GM12878 (cell line): ENCODE results near the gene CCDC177. TPM values are rescaled to one million over a fixed set of nuclear protein-coding genes. Genes with fewer than 3 reads are reported as not detected.

Experiments
- ATAC-seq: fragments of 200-7000 bp; cut with Tn5 transposase; 3 replicates; pipeline ENCODE4 v1.9.1; 2020; ENCODE audit warnings: mild to moderate bottlenecking, moderate library complexity
- BruUV-seq: library from RNA; stranded (reverse); fragments of 400-500 nt; replicated peaks from 2 replicates; lab custom pipeline; 2021; lab: Mats Ljungman, UMichigan
- CTCF ChIA-PET: fragments of 300-600 bp; sonication (Branson Sonifier 250); formaldehyde crosslinking; extraction: SDS; loops from one replicate; lab custom pipeline; 2021; ENCODE audit warnings: inconsistent platforms; lab: Yijun Ruan, JAX
- POLR2A ChIA-PET: fragments of 350-600 bp; formaldehyde crosslinking; extraction: SDS; loops from one replicate; lab custom pipeline; 2021; ENCODE audit warnings: inconsistent platforms; lab: Charles Lee
- RAD21 ChIA-PET: fragments of 300-600 bp; sonication (Branson Sonifier 250); formaldehyde crosslinking; loops from one replicate; lab custom pipeline; 2023; ENCODE audit warnings: antibody characterized with exemption; ENCODE audit not compliant: unreplicated experiment; lab: Charles Lee
- SMC1A ChIA-PET: fragments of 300-600 bp; sonication (Branson Sonifier 250); formaldehyde crosslinking; loops from one replicate; lab custom pipeline; 2023; ENCODE audit not compliant: unreplicated experiment, uncharacterized antibody; lab: Charles Lee
- DNase-seq: peaks from one replicate; pipeline ENCODE4 v3.0.0-alpha.2; 2011; ENCODE audit warnings: low read depth, low spot score
- FAIRE-seq: peaks from 3 replicates; lab custom pipeline; 2011; peaks lifted over from hg19 to GRCh38; lab: Jason Lieb, UNC
- H2AFZ ChIP-seq: 2 replicates; pipeline ENCODE4 v1.6.0; 2011; ENCODE audit warnings: low read depth, low read length, control low read depth; ENCODE audit not compliant: control insufficient read depth
- H3K27ac ChIP-seq: 2 replicates; pipeline ENCODE4 v1.5.1; 2011; ENCODE audit warnings: control low read depth; ENCODE audit not compliant: control insufficient read depth, insufficient read depth
- H3K27me3 ChIP-seq, 2 experiments: replicated peaks in 1 of 2; 2 replicates each; pipeline versions ENCODE4 v1.6.0 to v1.6.1; 2011; ENCODE audit warnings: low read length in 1 of 2; ENCODE audit not compliant: control insufficient read depth in 2 of 2, insufficient read depth in 2 of 2
- H3K36me3 ChIP-seq, 2 experiments: 2 replicates each; pipeline ENCODE4 v1.5.1; 2011; ENCODE audit warnings: low read length in 1 of 2; ENCODE audit not compliant: control insufficient read depth in 2 of 2, insufficient read depth in 2 of 2
- H3K4me1 ChIP-seq: 2 replicates; pipeline ENCODE4 v1.6.1; 2011; ENCODE audit warnings: mild to moderate bottlenecking, low read length, moderate library complexity, mixed read lengths; ENCODE audit not compliant: control insufficient read depth, insufficient read depth
- H3K4me2 ChIP-seq: 2 replicates; pipeline ENCODE4 v1.6.0; 2011; ENCODE audit warnings: control low read depth; ENCODE audit not compliant: control insufficient read depth, insufficient read depth
- H3K4me3 ChIP-seq: fragments of 200-600 bp; sonication (generic); 2 replicates; pipeline ENCODE4 v1.5.1; 2016
- H3K79me2 ChIP-seq: 2 replicates; pipeline ENCODE4 v1.6.0; 2011; ENCODE audit warnings: low read length; ENCODE audit not compliant: control insufficient read depth, insufficient read depth
- H3K9ac ChIP-seq: 2 replicates; pipeline ENCODE4 v1.8.0; 2011; ENCODE audit warnings: low read length, control low read depth, mixed read lengths; ENCODE audit not compliant: control insufficient read depth, insufficient read depth
- H3K9me3 ChIP-seq: replicated peaks from 3 replicates; pipeline ENCODE4 v1.5.1; 2011; ENCODE audit warnings: mild to moderate bottlenecking, low read length; ENCODE audit not compliant: control insufficient read depth, insufficient read depth
- H4K20me1 ChIP-seq: 2 replicates; pipeline ENCODE4 v1.6.0; 2011; ENCODE audit not compliant: control insufficient read depth, insufficient read depth
- FOXM1 ChIP-seq: IDR thresholded peaks from 2 replicates; pipeline ENCODE4 v1.6.1; 2012; ENCODE audit warnings: low read depth, mild to moderate bottlenecking, inconsistent platforms, low read length, moderate library complexity
- IKZF2 ChIP-seq, 2 experiments: fragments of 450-650 bp; IDR thresholded peaks; 2 replicates each; pipeline ENCODE4 v1.6.1; 2017; ENCODE audit warnings: mild to moderate bottlenecking in 2 of 2, moderate library complexity in 2 of 2
- IRF5 ChIP-seq: fragments of 450-650 bp; IDR thresholded peaks from 2 replicates; pipeline ENCODE4 v1.6.1; 2017; ENCODE audit warnings: borderline replicate concordance
- MXI1 ChIP-seq: fragments of 150-350 bp; IDR thresholded peaks from 2 replicates; pipeline ENCODE4 v1.6.1; 2011; ENCODE audit warnings: low read depth, mild to moderate bottlenecking, inconsistent platforms, low read length, improper control_type of control experiment
- NFXL1 ChIP-seq: fragments of 450-650 bp; IDR thresholded peaks from 2 replicates; pipeline ENCODE4 v1.6.1; 2017; ENCODE audit warnings: antibody characterized with exemption, mild to moderate bottlenecking, borderline replicate concordance
- RB1 ChIP-seq: fragments of 450-650 bp; formaldehyde crosslinking; IDR thresholded peaks from 2 replicates; pipeline ENCODE4 v1.6.1; 2017; ENCODE audit warnings: mild to moderate bottlenecking, borderline replicate concordance
- SREBF2 ChIP-seq: IDR thresholded peaks from 2 replicates; pipeline ENCODE4 v1.6.1; 2012; ENCODE audit warnings: mild to moderate bottlenecking, low read length
- TAF1 ChIP-seq: IDR thresholded peaks from 2 replicates; pipeline ENCODE4 v1.6.1; 2011; ENCODE audit warnings: mild to moderate bottlenecking, low read depth, low read length, borderline replicate concordance
- WGBS: methylation state at CpG from one replicate; pipeline ENCODE4 v1.1.6; 2016; ENCODE audit warnings: low lambda C conversion rate; ENCODE audit not compliant: insufficient replicate concordance, insufficient coverage; ENCODE audit errors: missing lambda C conversion rate; 5-methylcytosine and 5-hydroxymethylcytosine counted together
- in situ Hi-C: fragments of 300-500 bp; cut with MboI; formaldehyde crosslinking; loops from 9 replicates; pipeline ENCODE4 v1.14.3; 2018; ENCODE audit warnings: mixed read lengths
- intact Hi-C: fragments of 100-400 bp; cut with micrococcal nuclease; formaldehyde crosslinking; loops from one replicate; pipeline ENCODE4 v1.14.2; 2022; ENCODE audit not compliant: unreplicated experiment
- polyA plus RNA-seq, 11 experiments: library from polyadenylated mRNA; depleted of rRNA in 4 of 11; unstranded in 6 of 11; stranded (reverse) in 5 of 11; fragments of >200 nt; fragmentation: Nextera tagmentation in 4 of 11; fragmentation: Illumina TruSeq in 1 of 11; extraction: Ambion mirVana in 4 of 11; extraction: Trizol in 1 of 11; gene quantifications; 1 replicate in 1 of 11; 2 replicates in 10 of 11; pipeline versions ENCODE4 v1.2.1 to v1.2.3, GENCODE V29; 2011 to 2016; ENCODE audit warnings: inconsistent platforms in 2 of 11, missing spikeins in 2 of 11, low read depth in 1 of 11
- total RNA-seq, 4 experiments: library from RNA; depleted of rRNA in 3 of 4; stranded (reverse); fragments of >200 nt in 3 of 4; fragmentation: Illumina TruSeq in 1 of 4; extraction: Trizol in 1 of 4; gene quantifications; 2 replicates each; pipeline versions ENCODE4 v1.2.1 to v1.2.3, GENCODE V29; 2013 to 2021
- TF ChIP-seq, protein P1 (sequence below): fragments of 450-650 bp; IDR thresholded peaks from 2 replicates; pipeline ENCODE4 v1.6.1; 2017; ENCODE audit warnings: low read depth, mild to moderate bottlenecking, moderate library complexity

CCDC177 gene
- total and polyA plus RNA-seq, 10 of the 15 experiments (the other 5 are each of a cell fraction or from before 2014, with no cell fraction given), result not detected

DNA sequence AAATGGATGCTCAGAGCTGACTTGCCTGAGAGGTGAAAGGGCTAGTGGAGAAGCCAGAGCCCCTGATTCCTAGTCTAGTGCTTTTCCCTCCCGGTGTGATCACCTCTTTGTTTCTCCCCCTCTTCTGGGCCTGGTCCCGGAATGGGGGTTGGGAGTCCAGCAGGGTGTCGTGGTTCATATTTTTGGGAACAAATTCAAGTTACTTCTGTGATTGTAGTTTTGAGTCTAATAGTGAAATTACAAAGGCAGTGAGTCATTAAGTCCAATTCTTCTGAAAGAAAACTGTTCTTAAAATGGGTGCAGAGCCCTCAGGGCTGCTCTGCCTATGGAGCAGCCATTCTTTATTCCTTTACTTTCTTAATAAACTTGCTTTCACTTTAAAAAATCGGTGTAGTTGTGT lies 44.3 kb upstream of the CCDC177 start:
- POLR2A ChIA-PET, result interaction anchor here (1.4 kb wide), 1 partner anchor 27 kb away, joined by 3 read pairs; no protein-coding TSS in a partner anchor
- TF ChIP-seq NFXL1, result no peak
- no peak for TF ChIP-seq IRF5
- TF ChIP-seq FOXM1, result 0 out of 2 replicates have a peak, but pooled peaks have one; percentile 19
- TF ChIP-seq IKZF2 (IDR thresholded peaks at IDR 0.05), result 0 out of 4 replicates have a peak, but pooled peaks of 1 of the 2 experiments have one; percentile 12
- no peak for TF ChIP-seq RB1
- TF ChIP-seq TAF1, result no peak
- TF ChIP-seq, protein P1, sequence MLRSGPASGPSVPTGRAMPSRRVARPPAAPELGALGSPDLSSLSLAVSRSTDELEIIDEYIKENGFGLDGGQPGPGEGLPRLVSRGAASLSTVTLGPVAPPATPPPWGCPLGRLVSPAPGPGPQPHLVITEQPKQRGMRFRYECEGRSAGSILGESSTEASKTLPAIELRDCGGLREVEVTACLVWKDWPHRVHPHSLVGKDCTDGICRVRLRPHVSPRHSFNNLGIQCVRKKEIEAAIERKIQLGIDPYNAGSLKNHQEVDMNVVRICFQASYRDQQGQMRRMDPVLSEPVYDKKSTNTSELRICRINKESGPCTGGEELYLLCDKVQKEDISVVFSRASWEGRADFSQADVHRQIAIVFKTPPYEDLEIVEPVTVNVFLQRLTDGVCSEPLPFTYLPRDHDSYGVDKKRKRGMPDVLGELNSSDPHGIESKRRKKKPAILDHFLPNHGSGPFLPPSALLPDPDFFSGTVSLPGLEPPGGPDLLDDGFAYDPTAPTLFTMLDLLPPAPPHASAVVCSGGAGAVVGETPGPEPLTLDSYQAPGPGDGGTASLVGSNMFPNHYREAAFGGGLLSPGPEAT, result no peak
- TF ChIP-seq SREBF2, result no peak
- TF ChIP-seq MXI1, result no peak
- intact Hi-C loops, result loop anchor here (5.0 to 10.0 kb wide), 2 partner anchors 73 to 224 kb away; partner anchors contain the start of genes ERH and SLC39A9
- WGBS, result 35% methylated on average over 4 of the region's 4 CpGs
- no TSS peak for BruUV-seq
- no peak overlapping the region for H2AFZ ChIP-seq
- SMC1A ChIA-PET, result interaction anchor here (0.6 to 11.9 kb wide), 4 partner anchors 7 to 797 kb away, joined by 3 to 164 read pairs (median 76); no protein-coding TSS in a partner anchor
- no peak for DNase-seq
- H3K4me2 ChIP-seq, result peak overlapping the region; percentile 99
- H3K4me3 ChIP-seq, result peak overlapping the region; percentile 64
- H3K79me2 ChIP-seq, result peaks cover 99% of the 10 kb centered on the region
- H3K36me3 ChIP-seq, result peaks cover 0 to 10% of the 10 kb centered on the region in 2 experiments; a peak in 3 of 4 replicates
- H4K20me1 ChIP-seq, result no peaks in the 10 kb centered on the region; the same call in 1 of the 2 replicates
- RAD21 ChIA-PET, result interaction anchor here (1.3 to 10.0 kb wide), 3 partner anchors 11 to 30 kb away, joined by 3 to 178 read pairs (median 18); no protein-coding TSS in a partner anchor
- CTCF ChIA-PET, result interaction anchor here (0.6 to 1.2 kb wide), 4 partner anchors 9 to 71 kb away, joined by 3 to 5 read pairs (median 4); no protein-coding TSS in a partner anchor
- peaks cover 64% of the 10 kb centered on the region for H3K4me1 ChIP-seq
- ATAC-seq, result no peak
- FAIRE-seq, result no peak
- peak overlapping the region; percentile 97 for H3K27ac ChIP-seq
- H3K9me3 ChIP-seq, result no peaks in the 10 kb centered on the region
- H3K27me3 ChIP-seq, result no peaks in the 10 kb centered on the region
- in situ Hi-C loops, result loop anchor here (10.0 kb wide), 1 partner anchor 46 kb away; no protein-coding TSS in a partner anchor
- H3K9ac ChIP-seq, result peak overlapping the region; percentile 43; the same call in 1 of the 2 replicates
